ENCODE results near the gene COPS7B.

Gene COPS7B

GRCh38 chr2:231785822-231786176 is 446 bp upstream of the COPS7B start:
- DNase-seq (ENCODE audit: low spot score), result no peak

- no peak for DNase-seq (ENCODE audit: low spot score)
Measured at GRCh38 chr2:231786917-231787292, 660 bp downstream of the COPS7B start.

GRCh38 chr2:231791107-231791506 is 4.9 kb downstream of the COPS7B start:
- DNase-seq (ENCODE audit: low spot score), result no peak

GRCh38 chr2:231794383-231794782 is 8.1 kb downstream of the COPS7B start:
- DNase-seq (ENCODE audit: low spot score), result no peak

- DNase-seq (ENCODE audit: low spot score), result no peak
Measured at GRCh38 chr2:231795525-231796327, 9.5 kb downstream of the COPS7B start.

GRCh38 chr2:231800493-231801091 is 14.3 kb downstream of the COPS7B start:
- DNase-seq (ENCODE audit: low spot score), result no peak

- no peak for DNase-seq (ENCODE audit: low spot score)
Measured at GRCh38 chr2:231803501-231804138, 17.4 kb downstream of the COPS7B start.

- no peak for DNase-seq (ENCODE audit: low spot score)
Measured at GRCh38 chr2:231807020-231807419, 20.8 kb downstream of the COPS7B start.

- no peak for DNase-seq (ENCODE audit: low spot score)
Measured at GRCh38 chr2:231810905-231811304, 24.7 kb downstream of the COPS7B start.

GRCh38 chr2:231816327-231817026 is 30.2 kb downstream of the COPS7B start:
- no peak for DNase-seq (ENCODE audit: low spot score)

GRCh38 chr2:231819447-231820042 is 33.3 kb downstream of the COPS7B start:
- DNase-seq (ENCODE audit: low spot score), result no peak

GRCh38 chr2:231820786-231821303 is 34.6 kb downstream of the COPS7B start:
- DNase-seq (ENCODE audit: low spot score), result no peak

- no peak for DNase-seq (ENCODE audit: low spot score)
Measured at GRCh38 chr2:231821908-231822307, 35.7 kb downstream of the COPS7B start.

- no peak for DNase-seq (ENCODE audit: low spot score)
Measured at GRCh38 chr2:231853105-231853504, 66.9 kb downstream of the COPS7B start.

- no peak for DNase-seq (ENCODE audit: low spot score)
Measured at GRCh38 chr2:231854616-231855125, 68.4 kb downstream of the COPS7B start.

- no peak for DNase-seq (ENCODE audit: low spot score)
Measured at GRCh38 chr2:231856959-231857358, 70.7 kb downstream of the COPS7B start.
